ENCODE measurements around the gene BCAS3. TPM values are rescaled to one million over a fixed set of nuclear protein-coding genes. Genes with fewer than 3 reads are reported as not detected.

Gene BCAS3
- total RNA-seq, 1 donor from 2014 or later: 20.8 TPM

- ATAC-seq: no peak
Observed at GRCh38 chr17:61073799-61074513, 396.3 kb downstream of the BCAS3 start.

- ATAC-seq: no peak
Observed at GRCh38 chr17:61075988-61076387, 398.3 kb downstream of the BCAS3 start.

GRCh38 chr17:61076621-61077031 is 399.0 kb downstream of the BCAS3 start:
- no peak for ATAC-seq

GRCh38 chr17:61081959-61082358 is 404.3 kb downstream of the BCAS3 start:
- no peak for ATAC-seq

- ATAC-seq: no peak
Observed at GRCh38 chr17:61084260-61084659, 406.6 kb downstream of the BCAS3 start.

- no peak for ATAC-seq
Observed at GRCh38 chr17:61087024-61087423, 409.4 kb downstream of the BCAS3 start.

GRCh38 chr17:61088556-61088955 is 410.9 kb downstream of the BCAS3 start:
- no peak for ATAC-seq

- no peak for ATAC-seq
Observed at GRCh38 chr17:61091096-61091495, 413.4 kb downstream of the BCAS3 start.

- ATAC-seq: no peak
Observed at GRCh38 chr17:61097781-61098180, 420.1 kb downstream of the BCAS3 start.

- ATAC-seq: no peak
Observed at GRCh38 chr17:61106354-61106753, 428.7 kb downstream of the BCAS3 start.

GRCh38 chr17:61116577-61116976 is 438.9 kb downstream of the BCAS3 start:
- no peak for ATAC-seq

- no peak for ATAC-seq
Observed at GRCh38 chr17:61117983-61118382, 440.3 kb downstream of the BCAS3 start.

GRCh38 chr17:61118871-61119270 is 441.2 kb downstream of the BCAS3 start:
- no peak for ATAC-seq

- ATAC-seq: no peak
Observed at GRCh38 chr17:61122326-61122913, 444.8 kb downstream of the BCAS3 start.

GRCh38 chr17:61124562-61124961 is 446.9 kb downstream of the BCAS3 start:
- ATAC-seq: no peak

- ATAC-seq: no peak
Observed at GRCh38 chr17:61126473-61127249, 449.0 kb downstream of the BCAS3 start.

- ATAC-seq: no peak
Observed at GRCh38 chr17:61127960-61128359, 450.3 kb downstream of the BCAS3 start.

- no peak for ATAC-seq
Observed at GRCh38 chr17:61128661-61129115, 451.0 kb downstream of the BCAS3 start.

GRCh38 chr17:61129267-61130254 is 451.9 kb downstream of the BCAS3 start:
- no peak for ATAC-seq

- no peak for ATAC-seq
Observed at GRCh38 chr17:61130330-61130729, 452.7 kb downstream of the BCAS3 start.

- ATAC-seq: no peak
Observed at GRCh38 chr17:61131585-61131984, 453.9 kb downstream of the BCAS3 start.

GRCh38 chr17:61132524-61132923 is 454.9 kb downstream of the BCAS3 start:
- ATAC-seq: no peak

All from esophagus mucosa (tissue), 1 donor.